Neural cell (in vitro differentiated cells): Measurements from ENCODE around the gene LTK.
A peak's percentile ranks its signal among the peaks of the same experiment; 100 is the strongest.

Experiments used
- EP300 ChIP-seq: fragments of 450-650 bp; conservative IDR thresholded peaks from 2 replicates; pipeline ENCODE4 v1.6.1; 2014; ENCODE audit warnings: antibody characterized with exemption, mild to moderate bottlenecking, moderate library complexity; ENCODE audit not compliant: poor library complexity, severe bottlenecking
- POLR2AphosphoS5 ChIP-seq: IDR thresholded peaks from 2 replicates; pipeline ENCODE4 v1.6.1; 2012
- RAD21 ChIP-seq: fragments of 450-650 bp; conservative IDR thresholded peaks from 2 replicates; pipeline ENCODE4 v1.6.1; 2014; ENCODE audit warnings: antibody characterized with exemption, mild to moderate bottlenecking, moderate library complexity
- SMC3 ChIP-seq: fragments of 450-650 bp; conservative IDR thresholded peaks from 2 replicates; pipeline ENCODE4 v1.6.1; 2014; ENCODE audit warnings: antibody characterized with exemption, mild to moderate bottlenecking, moderate library complexity; ENCODE audit not compliant: poor library complexity
- TAF1 ChIP-seq: IDR thresholded peaks from 2 replicates; pipeline ENCODE4 v1.6.1; 2012; ENCODE audit warnings: low read depth
- TF ChIP-seq, protein P1 (sequence below): fragments of 450-650 bp; IDR thresholded peaks from 2 replicates; pipeline ENCODE4 v1.5.1; 2014; ENCODE audit warnings: antibody characterized with exemption, mild to moderate bottlenecking, moderate library complexity; ENCODE audit not compliant: poor library complexity, severe bottlenecking
- TF ChIP-seq, protein P2 (sequence below): IDR thresholded peaks from 2 replicates; pipeline ENCODE4 v1.6.1; 2012; ENCODE audit warnings: borderline replicate concordance

DNA sequence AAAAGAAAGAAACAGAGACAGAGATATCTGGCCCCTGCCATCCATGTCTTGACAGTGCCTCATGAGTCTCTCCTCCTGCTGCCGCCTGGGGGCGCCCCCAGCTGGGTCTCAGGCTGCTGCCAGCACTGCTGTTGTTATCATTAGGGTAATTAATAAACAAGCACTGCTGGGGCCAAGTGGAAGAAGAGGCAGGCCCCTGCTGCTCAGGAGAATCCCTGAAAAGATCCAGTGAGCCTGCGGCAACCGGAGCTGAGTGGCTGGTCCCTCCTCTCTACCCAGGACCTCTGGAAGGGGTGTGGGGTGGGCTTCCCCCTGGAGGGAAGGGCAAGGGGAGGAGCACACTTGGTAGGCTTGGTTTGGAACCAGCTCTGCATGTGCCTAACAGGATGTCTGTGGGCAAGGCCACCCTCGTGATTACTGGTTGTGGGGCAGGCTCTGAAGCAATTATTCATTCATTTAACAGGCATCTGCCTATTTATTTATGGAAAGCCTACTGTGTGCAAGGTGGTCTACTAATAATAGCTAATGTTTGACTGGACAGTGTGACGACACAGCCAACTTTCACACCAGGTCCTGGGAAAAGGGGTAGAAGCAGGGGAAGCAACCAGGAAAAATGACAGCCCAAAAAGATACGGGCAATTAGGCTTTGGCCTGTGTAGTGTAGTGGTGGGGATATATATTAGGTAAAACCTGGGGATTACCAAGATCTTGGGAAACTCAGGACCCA is 44.2 kb upstream of the LTK start:
- TF ChIP-seq, protein P1, sequence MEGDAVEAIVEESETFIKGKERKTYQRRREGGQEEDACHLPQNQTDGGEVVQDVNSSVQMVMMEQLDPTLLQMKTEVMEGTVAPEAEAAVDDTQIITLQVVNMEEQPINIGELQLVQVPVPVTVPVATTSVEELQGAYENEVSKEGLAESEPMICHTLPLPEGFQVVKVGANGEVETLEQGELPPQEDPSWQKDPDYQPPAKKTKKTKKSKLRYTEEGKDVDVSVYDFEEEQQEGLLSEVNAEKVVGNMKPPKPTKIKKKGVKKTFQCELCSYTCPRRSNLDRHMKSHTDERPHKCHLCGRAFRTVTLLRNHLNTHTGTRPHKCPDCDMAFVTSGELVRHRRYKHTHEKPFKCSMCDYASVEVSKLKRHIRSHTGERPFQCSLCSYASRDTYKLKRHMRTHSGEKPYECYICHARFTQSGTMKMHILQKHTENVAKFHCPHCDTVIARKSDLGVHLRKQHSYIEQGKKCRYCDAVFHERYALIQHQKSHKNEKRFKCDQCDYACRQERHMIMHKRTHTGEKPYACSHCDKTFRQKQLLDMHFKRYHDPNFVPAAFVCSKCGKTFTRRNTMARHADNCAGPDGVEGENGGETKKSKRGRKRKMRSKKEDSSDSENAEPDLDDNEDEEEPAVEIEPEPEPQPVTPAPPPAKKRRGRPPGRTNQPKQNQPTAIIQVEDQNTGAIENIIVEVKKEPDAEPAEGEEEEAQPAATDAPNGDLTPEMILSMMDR: peak; percentile 91
- TF ChIP-seq POLR2AphosphoS5: no peak
- TF ChIP-seq SMC3: peak; percentile 88
- no peak for TF ChIP-seq EP300
- TF ChIP-seq, protein P2, sequence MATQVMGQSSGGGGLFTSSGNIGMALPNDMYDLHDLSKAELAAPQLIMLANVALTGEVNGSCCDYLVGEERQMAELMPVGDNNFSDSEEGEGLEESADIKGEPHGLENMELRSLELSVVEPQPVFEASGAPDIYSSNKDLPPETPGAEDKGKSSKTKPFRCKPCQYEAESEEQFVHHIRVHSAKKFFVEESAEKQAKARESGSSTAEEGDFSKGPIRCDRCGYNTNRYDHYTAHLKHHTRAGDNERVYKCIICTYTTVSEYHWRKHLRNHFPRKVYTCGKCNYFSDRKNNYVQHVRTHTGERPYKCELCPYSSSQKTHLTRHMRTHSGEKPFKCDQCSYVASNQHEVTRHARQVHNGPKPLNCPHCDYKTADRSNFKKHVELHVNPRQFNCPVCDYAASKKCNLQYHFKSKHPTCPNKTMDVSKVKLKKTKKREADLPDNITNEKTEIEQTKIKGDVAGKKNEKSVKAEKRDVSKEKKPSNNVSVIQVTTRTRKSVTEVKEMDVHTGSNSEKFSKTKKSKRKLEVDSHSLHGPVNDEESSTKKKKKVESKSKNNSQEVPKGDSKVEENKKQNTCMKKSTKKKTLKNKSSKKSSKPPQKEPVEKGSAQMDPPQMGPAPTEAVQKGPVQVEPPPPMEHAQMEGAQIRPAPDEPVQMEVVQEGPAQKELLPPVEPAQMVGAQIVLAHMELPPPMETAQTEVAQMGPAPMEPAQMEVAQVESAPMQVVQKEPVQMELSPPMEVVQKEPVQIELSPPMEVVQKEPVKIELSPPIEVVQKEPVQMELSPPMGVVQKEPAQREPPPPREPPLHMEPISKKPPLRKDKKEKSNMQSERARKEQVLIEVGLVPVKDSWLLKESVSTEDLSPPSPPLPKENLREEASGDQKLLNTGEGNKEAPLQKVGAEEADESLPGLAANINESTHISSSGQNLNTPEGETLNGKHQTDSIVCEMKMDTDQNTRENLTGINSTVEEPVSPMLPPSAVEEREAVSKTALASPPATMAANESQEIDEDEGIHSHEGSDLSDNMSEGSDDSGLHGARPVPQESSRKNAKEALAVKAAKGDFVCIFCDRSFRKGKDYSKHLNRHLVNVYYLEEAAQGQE: no peak
- peak; percentile 86 for TF ChIP-seq RAD21
- no peak for TF ChIP-seq TAF1
